ENCODE data around the gene GMPS. TPM values are rescaled to one million over a fixed set of nuclear protein-coding genes. Genes with fewer than 3 reads are reported as not detected.

The GMPS gene
- total and polyA plus RNA-seq, 8 donors: 4.6 to 43.7 (median 22.7) TPM

- H3K4me3 ChIP-seq: no peak overlapping the region
- H3K27ac ChIP-seq: no peak overlapping the region
- DNase-seq: no peak
- 95 to 98% (median 97%) methylated on average over 7 of the region's 7 CpGs for WGBS, 5 donors
- peaks cover 0 to 9% (median 6%) of the 10 kb centered on the region in 4 donors for H3K4me1 ChIP-seq
- H3K9me3 ChIP-seq: no peaks in the 10 kb centered on the region
- TF ChIP-seq POLR2A (IDR thresholded peaks at IDR 0.05) (no peak), CTCF (IDR thresholded peaks at IDR 0.05) (no peak), EP300 (IDR thresholded peaks at IDR 0.05) (no peak), POLR2AphosphoS5 (IDR thresholded peaks at IDR 0.05) (no peak)
- H3K36me3 ChIP-seq: peaks cover 13 to 72% (median 69%) of the 10 kb centered on the region in 4 donors
- no peaks in the 10 kb centered on the region for H3K27me3 ChIP-seq
- intact Hi-C loops (cut with DNase I; ENCODE audit: low total_unique reads): no loop called here
Observed at GRCh38 chr3:155895379-155895900, 25.0 kb downstream of the GMPS start.

- no peak overlapping the region for H3K27ac ChIP-seq
- H3K4me1 ChIP-seq: no peaks in the 10 kb centered on the region
- H3K4me3 ChIP-seq: no peak overlapping the region
- TF ChIP-seq CTCF (IDR thresholded peaks at IDR 0.05): no peak
- TF ChIP-seq POLR2AphosphoS5 (IDR thresholded peaks at IDR 0.05): no peak
- no peak for TF ChIP-seq EP300 (IDR thresholded peaks at IDR 0.05)
- no peak for TF ChIP-seq POLR2A (IDR thresholded peaks at IDR 0.05)
- intact Hi-C loops (cut with DNase I; ENCODE audit: low total_unique reads): no loop called here
- 89 to 100% (median 94%) methylated on average over 1 of the region's 1 CpG for WGBS, 5 donors
- no peaks in the 10 kb centered on the region for H3K9me3 ChIP-seq
- peaks cover 9 to 89% (median 76%) of the 10 kb centered on the region in 4 donors for H3K36me3 ChIP-seq
- no peaks in the 10 kb centered on the region for H3K27me3 ChIP-seq
- DNase-seq: no peak
Observed at GRCh38 chr3:155906900-155907299, 36.5 kb downstream of the GMPS start.

DNA sequence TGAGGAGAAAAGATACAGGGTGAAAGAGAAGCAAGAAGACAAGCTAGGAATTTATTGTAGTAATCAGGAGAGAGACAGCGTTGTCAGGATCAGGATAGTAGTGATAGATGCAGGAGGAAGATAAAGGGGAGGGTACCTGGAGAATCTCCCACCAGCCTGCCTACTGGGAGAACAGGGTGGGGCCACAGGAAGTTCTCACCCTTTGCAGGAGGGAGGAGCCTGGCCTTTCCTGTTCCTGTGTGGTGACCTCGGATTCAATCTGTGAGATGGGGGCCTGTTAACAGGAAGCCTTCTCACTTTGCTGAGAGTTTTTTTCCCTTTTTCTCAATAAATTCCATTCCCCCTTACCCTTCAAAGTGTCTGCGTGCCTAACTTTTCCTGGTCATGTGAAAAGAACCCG lies 37.6 kb downstream of the GMPS start:
- WGBS, 5 donors: 62 to 92% (median 84%) methylated on average over 4 of the region's 4 CpGs
- no peak for TF ChIP-seq POLR2AphosphoS5 (IDR thresholded peaks at IDR 0.05)
- peaks cover 9 to 95% (median 84%) of the 10 kb centered on the region in 4 donors for H3K36me3 ChIP-seq
- DNase-seq: no peak
- intact Hi-C loops (cut with DNase I; ENCODE audit: low total_unique reads): no loop called here
- no peaks in the 10 kb centered on the region for H3K27me3 ChIP-seq
- H3K4me1 ChIP-seq: no peaks in the 10 kb centered on the region
- H3K9me3 ChIP-seq: no peaks in the 10 kb centered on the region
- H3K4me3 ChIP-seq: no peak overlapping the region
- H3K27ac ChIP-seq: no peak overlapping the region

- Histone ChIP-seq H3K27ac (no peak overlapping the region), H3K36me3 (peaks cover 9 to 95% (median 85%) of the 10 kb centered on the region in 4 donors), H3K4me1 (no peaks in the 10 kb centered on the region), H3K4me3 (no peak overlapping the region), H3K9me3 (no peaks in the 10 kb centered on the region), H3K27me3 (no peaks in the 10 kb centered on the region)
- intact Hi-C loops (cut with DNase I; ENCODE audit: low total_unique reads): no loop called here
- no peak for DNase-seq
- no peak for TF ChIP-seq EP300 (IDR thresholded peaks at IDR 0.05)
- no peak for TF ChIP-seq POLR2A (IDR thresholded peaks at IDR 0.05)
- no peak for TF ChIP-seq CTCF (IDR thresholded peaks at IDR 0.05)
Observed at GRCh38 chr3:155908605-155909004, 38.2 kb downstream of the GMPS start.

- peaks cover 28 to 100% (median 87%) of the 10 kb centered on the region in 4 donors for H3K36me3 ChIP-seq
- intact Hi-C loops (cut with DNase I; ENCODE audit: low total_unique reads): no loop called here
Observed at GRCh38 chr3:155912090-155912489, 41.6 kb downstream of the GMPS start.

More at GRCh38 chr3:155912090-155912489, 41.6 kb downstream of the GMPS start:
- no peaks in the 10 kb centered on the region for H3K4me1 ChIP-seq
- no peak for TF ChIP-seq CTCF (IDR thresholded peaks at IDR 0.05)
- no peak overlapping the region for H3K4me3 ChIP-seq
- peak overlapping the region in 1 of 5 donors; percentile 3 for H3K27ac ChIP-seq
- no peak for DNase-seq
- no peaks in the 10 kb centered on the region for H3K9me3 ChIP-seq
- no peaks in the 10 kb centered on the region for H3K27me3 ChIP-seq
